GM12872 (cell line): ENCODE results near the gene ATP11A.

Source experiments
- TF ChIP-seq, protein P1 (sequence below): IDR thresholded peaks from 3 replicates; pipeline ENCODE4 v1.5.1; 2011; ENCODE audit warnings: low read depth, mild to moderate bottlenecking, low read length, moderate library complexity; ENCODE audit not compliant: insufficient read depth

Gene ATP11A

DNA sequence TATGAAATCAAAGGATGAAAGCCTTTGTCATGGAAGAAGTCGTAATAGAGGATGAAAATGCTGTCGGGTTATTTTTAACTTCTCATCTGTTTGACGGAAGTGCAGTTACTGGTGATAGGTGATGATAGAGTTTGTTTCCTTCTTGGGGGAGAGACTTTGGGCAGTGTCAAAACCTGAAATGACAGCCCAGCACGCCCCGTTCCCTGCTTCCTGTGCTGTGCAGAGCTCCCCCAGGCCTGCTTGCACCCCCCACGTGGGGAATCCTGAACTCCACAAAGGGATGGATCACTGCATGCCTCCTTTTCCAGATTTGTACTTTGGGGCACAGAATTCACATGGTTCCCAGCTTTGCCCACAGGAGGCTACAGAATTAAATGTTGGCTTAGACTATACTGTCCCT lies 102.7 kb downstream of the ATP11A start:
- TF ChIP-seq, protein P1, sequence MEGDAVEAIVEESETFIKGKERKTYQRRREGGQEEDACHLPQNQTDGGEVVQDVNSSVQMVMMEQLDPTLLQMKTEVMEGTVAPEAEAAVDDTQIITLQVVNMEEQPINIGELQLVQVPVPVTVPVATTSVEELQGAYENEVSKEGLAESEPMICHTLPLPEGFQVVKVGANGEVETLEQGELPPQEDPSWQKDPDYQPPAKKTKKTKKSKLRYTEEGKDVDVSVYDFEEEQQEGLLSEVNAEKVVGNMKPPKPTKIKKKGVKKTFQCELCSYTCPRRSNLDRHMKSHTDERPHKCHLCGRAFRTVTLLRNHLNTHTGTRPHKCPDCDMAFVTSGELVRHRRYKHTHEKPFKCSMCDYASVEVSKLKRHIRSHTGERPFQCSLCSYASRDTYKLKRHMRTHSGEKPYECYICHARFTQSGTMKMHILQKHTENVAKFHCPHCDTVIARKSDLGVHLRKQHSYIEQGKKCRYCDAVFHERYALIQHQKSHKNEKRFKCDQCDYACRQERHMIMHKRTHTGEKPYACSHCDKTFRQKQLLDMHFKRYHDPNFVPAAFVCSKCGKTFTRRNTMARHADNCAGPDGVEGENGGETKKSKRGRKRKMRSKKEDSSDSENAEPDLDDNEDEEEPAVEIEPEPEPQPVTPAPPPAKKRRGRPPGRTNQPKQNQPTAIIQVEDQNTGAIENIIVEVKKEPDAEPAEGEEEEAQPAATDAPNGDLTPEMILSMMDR: no peak

GRCh38 chr13:112793545-112794445 lies 104.0 kb downstream of the ATP11A start:
- TF ChIP-seq, protein P1: no peak

DNA sequence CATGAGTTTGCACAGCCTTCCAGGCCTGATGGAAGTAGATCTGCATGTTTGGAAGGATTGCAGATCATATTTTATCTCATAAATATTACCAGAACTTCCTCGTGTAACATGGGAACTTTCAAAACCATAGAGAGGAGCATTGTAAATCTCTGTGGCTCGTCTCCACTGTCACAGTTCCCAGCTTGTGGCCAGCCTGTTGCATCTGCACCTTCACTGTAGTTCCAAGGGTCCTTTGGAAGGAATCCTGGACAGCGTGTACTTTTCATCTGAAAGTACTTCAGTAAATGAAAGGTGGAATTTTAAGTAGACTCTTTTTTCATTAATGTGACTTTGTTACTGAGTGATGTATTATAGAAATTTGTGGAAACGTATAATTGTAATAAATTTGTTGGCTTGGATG lies 105.4 kb downstream of the ATP11A start:
- TF ChIP-seq, protein P1: no peak

DNA sequence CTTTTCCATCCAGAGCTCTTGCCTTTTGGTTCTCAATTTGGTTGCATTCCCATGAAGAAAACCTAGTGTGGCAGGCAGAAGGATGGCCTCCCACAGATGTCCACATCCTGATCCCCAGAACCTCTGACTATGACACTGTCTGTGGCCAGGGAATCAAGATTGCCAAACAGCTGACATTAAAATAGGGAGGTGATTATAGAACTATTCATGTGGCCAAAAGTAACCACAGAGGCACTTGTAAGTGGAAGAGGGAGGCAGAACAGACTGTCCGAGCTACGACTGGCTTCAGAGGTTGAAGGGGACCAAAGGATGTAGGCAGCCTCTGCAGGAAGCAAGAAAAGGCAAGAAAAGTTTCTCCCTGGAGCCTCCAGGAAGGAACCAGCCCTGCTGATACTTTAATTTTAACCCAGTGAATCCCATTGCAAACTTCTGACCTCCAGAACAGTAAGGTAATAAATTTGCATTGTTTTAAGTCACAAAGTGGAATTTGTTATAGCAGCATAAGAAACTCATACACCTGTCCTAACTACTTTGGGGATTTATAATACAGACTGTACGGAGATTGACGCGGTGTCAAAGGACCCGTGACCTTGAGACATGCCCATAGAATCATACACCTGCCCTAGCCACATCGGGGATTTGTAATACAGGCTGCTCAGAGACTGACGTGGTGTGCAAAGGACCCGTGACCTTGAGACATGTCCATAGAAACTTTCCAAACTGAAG lies 106.5 kb downstream of the ATP11A start:
- TF ChIP-seq, protein P1: no peak

DNA sequence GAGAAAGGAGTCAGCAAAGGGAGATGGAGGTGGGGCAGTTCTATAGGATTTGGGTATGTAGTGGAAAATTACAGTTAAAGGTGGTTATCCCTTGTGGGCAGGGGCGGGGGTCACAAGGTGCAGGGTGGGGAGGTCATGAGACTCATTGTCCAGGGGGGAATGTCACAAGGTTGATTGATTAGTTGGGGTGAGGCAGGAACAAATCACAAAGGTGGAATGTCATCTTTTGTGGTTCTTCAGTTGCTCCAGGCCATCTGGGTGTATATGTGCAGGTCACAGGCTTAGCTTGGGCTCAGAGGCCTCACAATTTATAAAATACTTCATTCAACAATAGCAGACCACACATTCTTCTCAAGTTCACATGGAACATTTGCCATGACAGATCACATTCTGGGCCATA lies 109.6 kb downstream of the ATP11A start:
- TF ChIP-seq, protein P1: no peak

DNA sequence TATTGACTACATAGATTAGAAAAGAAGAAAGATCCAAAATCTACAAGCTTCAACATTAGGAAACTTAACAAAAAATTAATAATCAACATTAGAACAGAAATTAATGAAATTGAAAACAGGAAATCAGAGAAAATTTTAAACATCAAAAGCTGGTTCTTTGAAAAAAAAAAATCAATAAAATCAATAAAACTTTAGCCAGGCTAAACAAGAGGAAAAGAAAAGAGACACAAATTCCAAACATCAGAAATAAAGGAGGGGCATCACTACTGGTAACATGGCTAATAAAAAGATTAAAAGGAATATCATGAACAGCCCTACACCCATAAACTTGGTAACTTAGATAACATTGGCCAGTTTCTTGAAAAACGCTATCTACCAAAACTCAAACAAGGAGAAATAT lies 110.2 kb downstream of the ATP11A start:
- TF ChIP-seq, protein P1: no peak

DNA sequence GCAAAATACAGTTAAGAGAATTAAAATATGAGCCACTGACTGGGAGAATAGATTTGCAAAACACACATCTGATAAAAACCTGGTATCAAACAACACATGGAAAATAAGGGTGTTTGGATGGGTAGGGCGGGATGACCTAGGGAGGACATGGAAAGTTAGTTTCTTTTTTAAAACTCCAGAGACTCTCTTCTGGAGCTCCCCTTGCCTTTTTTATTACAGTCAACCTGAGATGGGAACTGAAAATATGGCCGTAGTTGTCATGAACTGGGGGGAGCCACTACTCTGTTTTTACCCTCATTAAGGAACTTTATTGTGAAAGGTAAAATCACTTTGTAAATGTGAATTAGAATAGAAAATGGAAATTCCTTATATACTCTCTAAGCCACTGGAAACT lies 113.0 kb downstream of the ATP11A start:
- TF ChIP-seq, protein P1: no peak
